K562 treated with DMSO at 1 percent for 4 hours (cell line): ENCODE data around the gene PASK. TPM values are rescaled to one million over a fixed set of nuclear protein-coding genes. Genes with fewer than 3 reads are reported as not detected.

Experiments used
- total RNA-seq: library from RNA; unstranded; fragments of 300-600 nt; gene quantifications from 2 replicates; pipeline ENCODE4 v1.2.3, GENCODE V29; 2022; ENCODE audit not compliant: insufficient read depth

The PASK gene
- total RNA-seq, result 8.8 and 11.8 TPM in 2 replicates

DNA sequence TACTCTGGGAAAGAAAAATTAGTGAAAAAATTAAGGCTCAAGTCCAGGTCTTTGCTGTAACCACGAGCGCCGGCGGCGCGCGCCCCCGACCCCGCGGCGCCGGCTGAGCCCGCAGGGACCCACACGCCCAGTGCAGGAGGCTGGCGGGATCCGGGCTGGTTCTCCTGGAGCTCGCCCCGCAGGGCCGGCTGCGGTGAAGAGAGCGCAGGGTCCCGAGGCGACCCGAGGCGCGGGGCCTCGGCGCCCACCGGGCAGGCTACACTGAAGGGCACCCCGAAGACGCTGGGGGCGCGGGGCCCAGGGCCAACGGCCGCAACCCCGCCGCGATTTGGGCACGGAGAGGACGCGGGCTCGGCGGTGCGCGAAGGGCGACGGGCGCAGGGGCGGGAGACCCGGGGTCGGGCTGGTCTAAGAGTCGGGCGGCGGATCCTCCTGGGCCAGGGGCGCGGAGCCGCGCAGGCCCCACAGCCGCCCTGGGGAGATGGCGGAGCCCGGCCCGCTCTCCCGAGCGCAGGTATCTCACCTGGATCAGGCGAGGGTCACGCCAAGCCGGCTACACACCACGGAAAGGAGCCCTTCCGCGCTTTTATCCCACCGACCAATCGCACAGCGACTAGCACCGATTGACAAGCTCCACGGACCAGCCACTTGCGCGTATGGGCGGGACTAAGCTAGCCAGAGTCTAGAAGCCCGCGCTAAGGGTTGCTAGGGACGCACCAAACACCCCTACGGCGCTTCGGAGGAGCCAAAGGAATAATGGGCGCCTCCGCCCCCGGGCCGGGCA lies at the start of gene PASK:
Gene PASK (minus strand): TSS at position 582 of the 784 bp plus-strand sequence. CDS start 6,440 bp downstream, outside the sequence.

DNA sequence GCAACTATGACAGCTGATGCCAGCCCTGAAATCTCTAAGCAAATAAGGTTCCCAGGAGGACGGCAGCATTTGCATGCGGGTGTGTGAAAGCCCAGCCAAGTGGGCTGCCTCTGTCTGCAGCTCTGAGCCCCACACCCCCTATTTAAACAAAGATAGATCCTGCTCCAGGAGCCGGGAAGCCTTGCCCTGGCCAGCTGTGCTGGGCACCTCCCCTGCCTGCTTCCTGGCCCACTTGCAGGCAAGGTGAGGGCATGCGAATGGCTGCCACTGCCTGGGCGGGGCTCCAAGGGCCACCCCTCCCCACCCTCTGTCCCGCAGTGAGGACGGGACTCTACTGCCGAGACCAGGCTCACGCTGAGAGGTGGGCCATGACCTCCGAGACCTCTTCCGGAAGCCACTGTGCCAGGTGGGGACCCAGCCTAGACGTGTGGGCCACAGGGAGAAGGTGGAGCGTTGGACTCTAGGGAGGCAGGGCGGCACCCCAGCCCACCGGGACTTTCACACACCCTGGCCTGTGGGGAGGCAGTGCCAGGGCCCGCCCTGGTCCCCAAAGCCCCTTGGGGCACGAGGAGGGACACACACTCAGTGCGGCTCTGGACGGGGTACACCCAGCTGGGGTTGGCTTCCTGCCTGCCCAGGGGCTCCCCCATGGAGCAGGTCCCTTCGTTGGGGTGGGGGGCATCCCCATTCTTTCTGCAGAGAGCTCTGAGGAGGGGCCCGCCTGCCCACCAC lies 39.3 kb upstream of the PASK start, which contains the start of gene ANO7:
Gene ANO7 (plus strand): TSS at position 317 of the 732 bp plus-strand sequence. CDS start 1,387 bp downstream, outside the sequence.

DNA sequence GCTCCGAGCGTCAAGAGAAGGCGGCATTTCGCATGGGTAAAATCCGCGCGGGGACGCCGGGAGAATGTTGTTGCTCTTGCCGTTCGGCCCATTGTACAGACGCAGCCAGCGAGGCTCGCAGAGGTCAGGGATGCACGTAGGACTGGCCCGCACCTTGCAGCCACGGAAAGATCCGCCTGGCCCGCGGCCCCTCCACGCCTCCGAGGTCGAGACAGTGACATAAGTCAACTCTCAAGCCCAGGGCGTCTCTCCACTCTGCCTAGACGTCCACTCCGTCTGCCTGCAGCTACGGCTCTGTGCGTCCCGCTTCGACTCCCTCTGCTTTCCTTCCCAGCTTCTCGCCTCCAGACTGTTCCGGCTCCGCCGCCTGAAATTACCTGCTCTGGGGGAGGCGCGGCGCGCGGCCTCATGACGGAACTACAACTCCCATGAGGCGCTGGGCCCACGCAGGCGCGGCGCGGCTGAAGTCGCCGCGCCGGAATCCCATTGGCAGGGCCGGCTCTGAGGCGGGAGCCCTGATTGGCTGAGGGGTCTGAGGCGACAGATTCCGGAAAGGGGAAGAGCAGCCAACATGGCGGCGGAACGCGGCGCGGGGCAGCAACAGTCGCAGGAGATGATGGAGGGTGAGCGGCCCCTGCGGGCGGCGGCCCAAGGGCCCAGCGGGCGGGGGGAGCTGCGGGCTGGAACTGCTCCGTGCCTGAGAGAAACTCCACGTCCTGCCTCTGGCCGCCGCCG lies 820 bp upstream of the PASK start, which contains the start of gene PPP1R7:
Gene PPP1R7 (plus strand): TSS at position 543 of the 735 bp plus-strand sequence. CDS start 29 bp downstream, at position 572.

DNA sequence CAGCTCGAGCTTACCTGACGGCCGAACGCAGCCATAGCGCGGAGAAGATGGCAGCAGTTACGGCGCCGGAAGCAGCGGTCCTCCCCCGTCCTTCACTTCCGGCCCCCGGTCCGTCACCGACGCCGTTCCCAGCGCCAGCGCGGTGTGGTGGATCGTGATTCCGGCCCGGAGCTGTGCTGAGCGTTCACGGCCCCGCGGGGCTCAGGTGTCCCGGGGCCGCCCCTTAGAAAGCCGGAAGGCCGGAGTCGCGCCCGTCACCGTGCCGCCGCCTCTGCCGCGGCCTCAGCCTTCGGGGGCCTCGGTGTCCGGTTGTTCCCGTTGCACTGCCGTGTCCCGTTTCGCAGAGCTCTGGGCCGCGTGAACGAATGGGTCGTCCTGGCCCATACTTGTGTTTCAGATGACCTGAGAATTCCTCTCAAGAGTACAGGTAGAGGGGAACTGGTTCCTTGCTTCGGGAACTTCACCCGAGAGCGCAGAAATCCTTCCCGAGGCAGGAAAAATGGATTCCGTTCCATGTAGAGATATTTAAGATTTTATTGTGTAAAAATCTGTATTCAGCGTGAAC lies 47.0 kb downstream of the PASK start, which contains the start of gene MTERF4:
Gene MTERF4 (minus strand): TSS at position 49 of the 565 bp plus-strand sequence. CDS start 14 bp downstream, at position 35.

Other genes with a start within 250 kb of the PASK start
- gene CROCC2, start 243.1 kb downstream of the PASK start, total RNA-seq, result not detected in 2 replicates
- 0.28 TPM in 1 of 2 replicates, not detected in the other for gene SNED1, start 150.9 kb downstream of the PASK start, total RNA-seq
- gene MTERF4, start 47.2 kb downstream of the PASK start, total RNA-seq, result 6.7 and 9.1 TPM in 2 replicates
- gene PPP1R7, start 995 bp upstream of the PASK start, total RNA-seq, result 39.6 and 44.2 TPM in 2 replicates
- gene ANO7, start 39.2 kb upstream of the PASK start, total RNA-seq, result 0.65 TPM in 1 of 2 replicates, not detected in the other
- gene HDLBP, start 166.2 kb upstream of the PASK start, total RNA-seq, result 121 and 127 TPM in 2 replicates
- gene SEPTIN2, start 166.5 kb upstream of the PASK start, total RNA-seq, result 88.6 and 106 TPM in 2 replicates
- 9.6 and 12.1 TPM in 2 replicates for gene FARP2, start 206.8 kb upstream of the PASK start, total RNA-seq